Mammary epithelial cell (primary cell): Measurements from ENCODE around the gene PREX1.

Experiments used
- CTCF ChIP-seq, 2 donors: IDR thresholded peaks in 1 of 2; conservative IDR thresholded peaks in 1 of 2; 2 replicates each; pipeline ENCODE4 v1.5.1; 2011 to 2012; ENCODE audit warnings: inconsistent platforms in 2 of 2, low read length in 2 of 2, mild to moderate bottlenecking in 2 of 2, control low read depth in 1 of 2, low read depth in 1 of 2; ENCODE audit not compliant: insufficient read depth in 1 of 2; ENCODE audit errors: extremely low read depth in 1 of 2
- EZH2 ChIP-seq: IDR thresholded peaks from 2 replicates; pipeline ENCODE4 v1.6.1; 2012; ENCODE audit warnings: low read length, inconsistent platforms, borderline replicate concordance

GRCh38 chr20:48669946-48670605 lies 157.7 kb downstream of the PREX1 start:
- TF ChIP-seq CTCF (conservative IDR thresholded peaks at IDR 0.05 in 1 of 2, IDR thresholded peaks at IDR 0.05 in 1 of 2; ENCODE audit: extremely low read depth in 1 of 2, insufficient read depth in 1 of 2, low read depth in 1 of 2, low read length in 2 of 2) (no peak), EZH2 (no peak)
